IMR-90 (cell line): ENCODE results near the gene GRIPAP1. TPM values are rescaled to one million over a fixed set of nuclear protein-coding genes. Genes with fewer than 3 reads are reported as not detected.

Experiments used
- ATAC-seq: fragments of 200-7000 bp; cut with Tn5 transposase; 2 replicates; pipeline ENCODE4 v1.9.1; 2020; ENCODE audit warnings: low read depth, mild to moderate bottlenecking, moderate library complexity
- BruUV-seq: library from RNA; stranded (reverse); fragments of 400-500 nt; replicated peaks from 2 replicates; lab custom pipeline; 2021; lab: Mats Ljungman, UMichigan
- CTCF ChIA-PET: fragments of 300-600 bp; formaldehyde crosslinking; extraction: SDS; loops from one replicate; lab custom pipeline; 2021; ENCODE audit warnings: antibody characterized with exemption; lab: Yijun Ruan, JAX
- POLR2A ChIA-PET: fragments of 300-600 bp; sonication (Branson Sonifier 250); formaldehyde crosslinking; loops from one replicate; lab custom pipeline; 2022; ENCODE audit warnings: antibody characterized with exemption; ENCODE audit not compliant: unreplicated experiment; lab: Charles Lee
- DNase-seq: peaks from one replicate; pipeline ENCODE4 v3.0.0; 2013
- H2AFZ ChIP-seq: replicated peaks from 2 replicates; pipeline ENCODE3; 2013; ENCODE audit warnings: low read length, mild to moderate bottlenecking; ENCODE audit not compliant: poor library complexity
- H2AK5ac ChIP-seq: 2 replicates; pipeline ENCODE4 v1.6.1; 2013; ENCODE audit warnings: low read depth, low read length, inconsistent platforms
- H2AK9ac ChIP-seq: replicated peaks from 2 replicates; pipeline ENCODE3; 2013; ENCODE audit warnings: mild to moderate bottlenecking, low read depth, low read length, moderate library complexity; ENCODE audit not compliant: poor library complexity
- H2BK120ac ChIP-seq: 2 replicates; pipeline ENCODE4 v1.6.1; 2013; ENCODE audit warnings: low read depth, low read length, inconsistent platforms
- H2BK15ac ChIP-seq: 3 replicates; pipeline ENCODE4 v1.6.1; 2013; ENCODE audit warnings: low read depth, low read length, inconsistent platforms
- H2BK20ac ChIP-seq: 2 replicates; pipeline ENCODE4 v1.6.1; 2013; ENCODE audit warnings: low read depth, mild to moderate bottlenecking, inconsistent platforms, low read length, moderate library complexity
- H2BK5ac ChIP-seq: 2 replicates; pipeline ENCODE4 v1.6.1; 2013; ENCODE audit warnings: mild to moderate bottlenecking, low read depth, low read length, inconsistent platforms; ENCODE audit not compliant: poor library complexity, severe bottlenecking
- H3K14ac ChIP-seq: replicated peaks from 2 replicates; pipeline ENCODE4 v1.6.1; 2013; ENCODE audit warnings: low read depth, low read length, inconsistent platforms
- H3K18ac ChIP-seq: 2 replicates; pipeline ENCODE4 v1.6.1; 2013; ENCODE audit warnings: low read depth, low read length, control low read depth
- H3K23ac ChIP-seq: 2 replicates; pipeline ENCODE4 v1.6.1; 2013; ENCODE audit warnings: low read depth, low read length, inconsistent platforms
- H3K27ac ChIP-seq: 2 replicates; pipeline ENCODE4 v1.5.1; 2013; ENCODE audit warnings: mild to moderate bottlenecking, control low read depth, low read length; ENCODE audit not compliant: insufficient read depth
- H3K27me3 ChIP-seq: 2 replicates; pipeline ENCODE4 v1.6.1; 2013; ENCODE audit warnings: low read length; ENCODE audit not compliant: control insufficient read depth, insufficient read depth
- H3K36me3 ChIP-seq: 2 replicates; pipeline ENCODE4 v1.6.1; 2013; ENCODE audit warnings: low read length, mixed read lengths; ENCODE audit not compliant: control insufficient read depth, insufficient read depth
- H3K4ac ChIP-seq: 2 replicates; pipeline ENCODE4 v1.6.1; 2013; ENCODE audit warnings: low read depth, low read length, inconsistent platforms
- H3K4me1 ChIP-seq: 2 replicates; pipeline ENCODE4 v1.6.1; 2013; ENCODE audit warnings: low read length, mixed read lengths; ENCODE audit not compliant: control insufficient read depth, insufficient read depth
- H3K4me2 ChIP-seq: 2 replicates; pipeline ENCODE4 v1.6.1; 2013; ENCODE audit warnings: low read depth, mild to moderate bottlenecking, control low read depth, low read length, moderate library complexity
- H3K4me3 ChIP-seq: 2 replicates; pipeline ENCODE4 v1.5.1; 2013; ENCODE audit warnings: low read depth, mild to moderate bottlenecking, control low read depth, low read length, moderate library complexity; ENCODE audit not compliant: insufficient read depth
- H3K56ac ChIP-seq: 2 replicates; pipeline ENCODE4 v1.6.1; 2013; ENCODE audit warnings: low read length, inconsistent platforms; ENCODE audit not compliant: insufficient read depth; ENCODE audit errors: extremely low read depth
- H3K79me1 ChIP-seq, 2 experiments: 2 replicates each; pipeline ENCODE4 v1.6.1; 2013; ENCODE audit warnings: low read length in 2 of 2, inconsistent platforms in 1 of 2, low read depth in 1 of 2
- H3K9ac ChIP-seq: 2 replicates; pipeline ENCODE4 v1.6.1; 2013; ENCODE audit warnings: low read depth, low read length, control low read depth
- H3K9me1 ChIP-seq: 2 replicates; pipeline ENCODE4 v1.6.1; 2013; ENCODE audit warnings: low read length, inconsistent platforms; ENCODE audit not compliant: insufficient read depth
- H3K9me3 ChIP-seq: 2 replicates; pipeline ENCODE4 v1.6.1; 2013; ENCODE audit warnings: low read length; ENCODE audit not compliant: control insufficient read depth, insufficient read depth
- H4K20me1 ChIP-seq: 2 replicates; pipeline ENCODE4 v1.6.1; 2013; ENCODE audit warnings: low read length, inconsistent platforms; ENCODE audit not compliant: insufficient read depth
- H4K5ac ChIP-seq: 2 replicates; pipeline ENCODE4 v1.6.1; 2013; ENCODE audit warnings: mild to moderate bottlenecking, low read depth, low read length, control low read depth
- H4K8ac ChIP-seq, 2 experiments: 2 replicates each; pipeline ENCODE4 v1.6.1; 2013; ENCODE audit warnings: low read depth in 2 of 2, low read length in 2 of 2, control low read depth in 1 of 2, inconsistent platforms in 1 of 2
- H4K91ac ChIP-seq: 2 replicates; pipeline ENCODE4 v1.6.1; 2013; ENCODE audit warnings: low read depth, low read length, inconsistent platforms; ENCODE audit not compliant: insufficient read depth
- BHLHE40 ChIP-seq: fragments of 150-350 bp; IDR thresholded peaks from 2 replicates; pipeline ENCODE4 v1.6.1; 2016; ENCODE audit warnings: mild to moderate bottlenecking, low read depth, low read length
- FOS ChIP-seq: fragments of 150-350 bp; IDR thresholded peaks from 2 replicates; pipeline ENCODE4 v1.6.1; 2016; ENCODE audit warnings: low read depth, low read length
- RAD21 ChIP-seq: IDR thresholded peaks from 2 replicates; pipeline ENCODE4 v1.6.1; 2012; ENCODE audit warnings: low read length, improper control_type of control experiment
- RCOR1 ChIP-seq: IDR thresholded peaks from 2 replicates; pipeline ENCODE4 v1.6.1; 2012; ENCODE audit warnings: mild to moderate bottlenecking, low read length, improper control_type of control experiment; ENCODE audit not compliant: insufficient replicate concordance
- RFX5 ChIP-seq: IDR thresholded peaks from 2 replicates; pipeline ENCODE4 v1.8.0; 2012; ENCODE audit warnings: low read depth, mild to moderate bottlenecking, low read length, moderate library complexity
- whole genome bisulfite sequencing, 2 experiments: methylation state at CpG; one replicate each; pipeline versions ENCODE4 v1.1.5 to v1.1.7; 2013; ENCODE audit warnings: missing lambda C conversion rate in 2 of 2; ENCODE audit not compliant: insufficient read length in 1 of 2; ENCODE audit errors: extremely low coverage in 2 of 2; 5-methylcytosine and 5-hydroxymethylcytosine counted together
- dilution Hi-C: fragments of 300-500 bp; cut with HindIII; formaldehyde crosslinking; loops from one replicate; pipeline ENCODE4 v1.14.3; 2018; ENCODE audit warnings: low sequenced_read_pairs; ENCODE audit not compliant: unreplicated experiment
- in situ Hi-C: fragments of 300-500 bp; cut with MboI; formaldehyde crosslinking; loops from 3 replicates; pipeline ENCODE4 v1.14.3; 2019; ENCODE audit warnings: low sequenced_read_pairs, inconsistent platforms, mixed read lengths
- intact Hi-C: fragments of 100-400 bp; cut with micrococcal nuclease; formaldehyde crosslinking; loops from 2 replicates; pipeline ENCODE4 v1.10.0; 2022
- polyA plus RNA-seq, 3 experiments: library from polyadenylated mRNA; depleted of rRNA; stranded (reverse); fragments of >200 nt; gene quantifications; 2 replicates each; pipeline ENCODE4 v1.2.3, GENCODE V29; 2012; ENCODE audit warnings: low replicate concordance in 1 of 3
- total RNA-seq: library from RNA; depleted of rRNA; stranded (reverse); fragments of >200 nt; gene quantifications from 2 replicates; pipeline ENCODE4 v1.2.3, GENCODE V29; 2012
- TF ChIP-seq, protein P1 (sequence below): fragments of 150-350 bp; IDR thresholded peaks from 2 replicates; pipeline ENCODE4 v1.6.1; 2016; ENCODE audit warnings: low read depth, mild to moderate bottlenecking, low read length, moderate library complexity, borderline replicate concordance

Gene GRIPAP1
- total and polyA plus RNA-seq, 2 of the 4 experiments (the other 2 are of a cell fraction): 17.9 to 25.0 TPM

DNA sequence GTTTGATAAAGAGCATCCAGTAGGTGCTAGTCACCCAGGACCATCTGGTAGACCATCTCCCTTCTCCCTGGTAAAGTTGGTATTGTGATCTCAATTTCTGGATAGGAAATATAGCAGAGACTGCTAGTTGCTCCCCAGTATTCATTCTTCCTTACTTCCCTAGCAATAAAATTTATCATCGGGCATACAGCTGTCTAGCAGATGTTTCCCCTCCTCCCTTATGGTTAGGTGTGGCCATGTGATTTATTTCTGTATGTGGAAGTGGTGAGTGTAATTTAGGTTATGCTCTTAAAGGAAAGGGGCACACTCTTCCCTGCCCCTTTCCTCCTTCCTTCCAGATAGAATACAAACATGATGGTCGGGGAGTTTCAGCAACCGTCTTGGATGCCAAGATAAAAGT is 18.2 kb downstream of the GRIPAP1 start:
- CTCF ChIA-PET: no interaction called here
- BruUV-seq: no TSS peak

More for the DNA sequence above, 18.2 kb downstream of the GRIPAP1 start:
- TF ChIP-seq RFX5: no peak
- no peak for TF ChIP-seq BHLHE40
- no peak for TF ChIP-seq RCOR1
- no peak for TF ChIP-seq RAD21
- TF ChIP-seq, protein P1, sequence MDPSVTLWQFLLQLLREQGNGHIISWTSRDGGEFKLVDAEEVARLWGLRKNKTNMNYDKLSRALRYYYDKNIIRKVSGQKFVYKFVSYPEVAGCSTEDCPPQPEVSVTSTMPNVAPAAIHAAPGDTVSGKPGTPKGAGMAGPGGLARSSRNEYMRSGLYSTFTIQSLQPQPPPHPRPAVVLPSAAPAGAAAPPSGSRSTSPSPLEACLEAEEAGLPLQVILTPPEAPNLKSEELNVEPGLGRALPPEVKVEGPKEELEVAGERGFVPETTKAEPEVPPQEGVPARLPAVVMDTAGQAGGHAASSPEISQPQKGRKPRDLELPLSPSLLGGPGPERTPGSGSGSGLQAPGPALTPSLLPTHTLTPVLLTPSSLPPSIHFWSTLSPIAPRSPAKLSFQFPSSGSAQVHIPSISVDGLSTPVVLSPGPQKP: no peak
- TF ChIP-seq FOS: no peak
- Histone ChIP-seq H3K4ac (no peak overlapping the region), H3K56ac (no peak overlapping the region), H4K91ac (no peak overlapping the region), H4K8ac (no peak overlapping the region), H2BK5ac (no peak overlapping the region), H3K4me2 (no peak overlapping the region), H3K4me1 (no peaks in the 10 kb centered on the region), H2AFZ (no peak overlapping the region), H2AK9ac (no peak overlapping the region), H3K9me1 (no peaks in the 10 kb centered on the region), H3K27me3 (no peaks in the 10 kb centered on the region), H2AK5ac (no peak overlapping the region), H4K5ac (no peak overlapping the region), H3K14ac (no peak overlapping the region), H3K23ac (no peak overlapping the region), H3K27ac (no peak overlapping the region), H3K79me1 (no peaks in the 10 kb centered on the region), H3K9me3 (peaks cover 4% of the 10 kb centered on the region; the same call in 1 of the 2 replicates), H3K9ac (no peak overlapping the region), H3K36me3 (peaks cover 27% of the 10 kb centered on the region), H4K20me1 (no peaks in the 10 kb centered on the region), H2BK20ac (no peak overlapping the region), H2BK15ac (no peak overlapping the region), H2BK120ac (no peak overlapping the region), H3K4me3 (no peak overlapping the region), H3K18ac (no peak overlapping the region)
- ATAC-seq: no peak
- intact Hi-C loops (no loop called here), in situ Hi-C loops (no loop called here), dilution Hi-C loops (no loop called here)
- POLR2A ChIA-PET: no interaction called here
- WGBS, 2 experiments: no CpG with 5 or more reads among the region's 3 CpGs
- DNase-seq: no peak
